IPS-NIHi7 (cell line): ENCODE measurements around the gene TYROBP.
"Not testable (repeated sequence)": the region's sequence is repeated elsewhere in the genome, so short reads cannot be mapped to it uniquely, and the experiment has no call there.

ENCODE experiments used
- DNase-seq: peaks from one replicate; pipeline ENCODE4 v3.0.0; 2012; ENCODE audit warnings: mixed read lengths; ENCODE audit errors: extremely low spot score

Gene TYROBP

DNA sequence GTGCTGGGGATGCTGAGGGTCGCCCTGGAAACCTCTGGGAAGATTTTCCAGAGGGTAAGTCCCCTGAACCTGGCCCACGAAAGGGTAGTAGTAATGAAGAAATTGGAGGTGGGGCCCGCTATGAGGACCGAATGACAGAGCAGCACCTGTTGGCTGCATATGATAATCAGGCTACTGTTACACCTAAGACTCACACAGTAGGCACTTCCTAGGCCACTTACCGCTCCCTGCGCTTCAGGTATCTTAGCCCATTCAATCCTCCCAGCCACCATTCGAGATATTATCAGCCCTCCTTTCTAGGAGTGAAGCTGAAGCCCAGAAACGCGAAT, 23.7 kb upstream of the TYROBP start:
- DNase-seq = no peak

DNA sequence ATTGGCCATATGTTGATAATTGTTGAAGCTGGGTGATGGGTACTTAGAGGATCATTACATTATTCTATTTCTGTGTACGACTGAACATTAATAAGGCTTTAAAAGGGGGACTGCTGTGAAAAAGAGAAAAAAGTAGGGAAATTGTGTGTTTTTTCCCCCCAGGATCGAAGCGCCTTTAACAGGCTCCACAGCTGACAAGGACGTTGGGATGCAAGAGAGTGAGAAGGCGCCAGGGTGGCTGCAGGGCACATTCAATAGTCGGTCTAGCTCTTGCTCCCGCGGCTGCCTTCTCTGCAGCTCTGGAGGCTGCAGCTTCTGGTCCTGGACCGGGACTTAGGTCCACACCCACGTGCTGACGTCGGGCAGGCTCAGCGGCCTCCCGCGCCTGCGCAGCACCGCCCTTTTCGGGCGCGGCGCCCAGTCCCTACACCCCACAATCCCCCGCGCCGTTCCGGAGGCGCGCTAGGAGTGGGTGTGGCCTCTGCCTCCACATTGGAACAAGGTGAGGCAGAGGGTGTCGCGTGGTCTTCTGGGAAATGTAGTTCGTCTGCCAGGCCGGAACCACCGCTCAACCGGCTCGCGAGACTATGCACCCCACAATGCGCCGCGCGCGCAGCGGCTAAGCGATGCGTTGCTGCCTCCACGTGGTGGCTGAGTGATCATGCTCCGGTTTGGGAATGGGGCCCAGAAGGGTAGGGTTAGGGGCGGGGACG, 23.2 kb upstream of the TYROBP start:
- peak; percentile 99 for DNase-seq

DNA sequence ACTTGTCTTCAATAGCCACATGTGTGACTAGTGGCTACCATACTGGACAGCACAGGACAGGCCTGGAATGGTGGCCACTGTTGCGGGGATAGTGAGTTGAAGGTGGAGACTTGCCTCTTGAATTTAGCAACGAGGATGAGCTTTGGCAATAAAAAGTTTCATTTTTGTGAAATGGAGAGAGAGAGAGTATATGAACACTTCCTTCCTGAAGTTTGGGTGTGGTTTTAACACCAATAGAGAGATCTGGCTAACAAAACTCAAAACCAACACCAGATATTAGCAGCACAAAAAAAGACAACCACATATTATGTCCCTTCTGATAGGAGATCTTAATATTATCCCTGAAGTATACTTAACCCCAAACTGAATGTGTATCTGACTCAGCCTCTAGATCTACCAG, 21.8 kb upstream of the TYROBP start:
- no peak for DNase-seq

DNA sequence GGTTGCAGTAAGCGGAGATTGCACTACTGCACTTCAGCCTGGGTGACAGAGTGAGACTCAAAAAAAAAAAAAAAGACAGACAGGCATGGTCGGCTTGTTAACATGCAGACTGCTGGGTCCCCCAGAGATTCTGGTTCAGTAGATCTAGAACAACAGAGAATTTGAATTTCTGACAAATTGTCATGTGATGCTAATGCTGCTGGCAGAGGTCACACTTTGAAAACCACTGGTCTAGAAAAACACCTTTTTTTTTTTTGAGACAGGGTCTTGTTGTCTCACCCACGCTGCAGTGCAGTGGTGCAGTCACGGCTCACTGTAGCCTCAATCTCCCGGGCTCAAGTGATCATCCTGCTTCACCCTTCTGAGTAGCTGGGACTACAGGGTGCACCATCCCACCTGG, 20.4 kb upstream of the TYROBP start:
- DNase-seq = no peak

DNA sequence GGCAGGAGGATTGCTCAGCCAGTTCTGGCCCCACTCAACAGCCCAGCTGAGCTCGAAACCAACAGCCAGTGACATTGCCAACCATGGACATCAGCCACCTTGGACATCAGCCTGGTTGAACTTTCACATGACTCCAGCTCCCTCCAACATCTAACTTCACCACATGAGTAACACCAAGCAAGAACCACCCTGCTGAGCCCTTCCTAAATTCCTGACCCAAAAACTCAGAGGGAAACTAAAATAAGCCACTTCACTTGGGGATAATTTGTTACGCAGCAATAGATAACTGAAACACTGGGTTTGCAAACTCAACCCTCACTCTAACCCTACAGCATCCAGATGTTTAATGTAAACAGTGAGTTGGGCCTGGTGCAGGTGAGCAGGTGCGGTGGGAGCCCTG, 17.4 kb upstream of the TYROBP start:
- no peak for DNase-seq

DNA sequence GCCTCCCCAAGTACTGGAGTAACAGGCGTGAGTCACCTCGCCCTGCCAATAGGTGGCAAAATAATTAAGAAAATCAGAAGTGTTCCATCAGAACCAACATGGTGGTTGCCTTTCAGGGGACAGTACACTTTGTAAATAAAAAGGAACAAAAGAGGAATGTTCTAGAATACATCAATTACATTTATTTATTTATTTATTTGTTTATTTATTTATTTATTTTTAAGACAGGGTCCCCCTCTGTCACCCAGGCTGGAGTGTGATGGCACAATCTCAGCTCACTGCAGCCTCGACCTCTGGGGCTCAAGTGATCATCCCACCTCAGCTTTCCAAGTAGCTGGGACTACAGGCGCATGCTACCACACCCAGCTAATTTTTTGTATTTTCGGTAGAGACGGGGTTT, 12.9 kb upstream of the TYROBP start:
- no peak for DNase-seq

DNA sequence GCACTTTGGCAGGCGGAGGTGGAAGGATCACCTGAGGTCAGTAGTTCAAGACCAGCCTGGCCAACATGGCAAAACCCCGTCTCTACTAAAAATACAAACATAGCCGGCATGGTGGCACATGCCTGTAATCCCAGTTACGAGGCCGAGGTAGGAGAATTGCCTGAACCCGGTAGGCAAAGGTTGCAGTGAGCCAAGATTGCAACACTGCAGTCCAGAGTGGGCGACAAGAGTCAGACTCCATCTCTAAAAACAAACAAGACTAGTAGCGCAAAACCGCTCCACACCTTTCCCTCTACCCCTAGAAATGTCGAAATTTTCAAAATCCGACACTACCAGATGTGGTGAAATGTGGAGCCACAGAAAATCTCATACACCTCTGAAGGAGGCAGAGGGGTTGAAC, 11.2 kb upstream of the TYROBP start:
- no peak for DNase-seq

DNA sequence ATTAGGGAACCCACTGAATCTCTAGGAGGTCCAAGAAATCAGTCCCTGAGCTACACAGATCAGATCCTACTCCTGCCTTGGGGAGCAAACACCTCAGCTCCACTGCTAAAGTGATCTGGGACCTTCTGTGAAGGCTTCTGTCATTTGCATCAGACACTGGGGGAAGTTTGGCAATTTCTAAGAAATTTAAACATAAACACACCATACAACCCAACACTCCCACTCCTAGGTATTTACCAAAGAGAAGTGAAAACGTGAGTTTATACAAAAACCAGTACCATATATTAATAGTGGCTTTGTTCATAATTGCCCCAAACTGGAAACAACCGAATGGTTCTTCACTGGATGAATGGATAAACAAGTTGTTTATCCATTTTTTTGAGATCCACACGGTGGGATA, 7.3 kb upstream of the TYROBP start:
- DNase-seq = no peak

DNA sequence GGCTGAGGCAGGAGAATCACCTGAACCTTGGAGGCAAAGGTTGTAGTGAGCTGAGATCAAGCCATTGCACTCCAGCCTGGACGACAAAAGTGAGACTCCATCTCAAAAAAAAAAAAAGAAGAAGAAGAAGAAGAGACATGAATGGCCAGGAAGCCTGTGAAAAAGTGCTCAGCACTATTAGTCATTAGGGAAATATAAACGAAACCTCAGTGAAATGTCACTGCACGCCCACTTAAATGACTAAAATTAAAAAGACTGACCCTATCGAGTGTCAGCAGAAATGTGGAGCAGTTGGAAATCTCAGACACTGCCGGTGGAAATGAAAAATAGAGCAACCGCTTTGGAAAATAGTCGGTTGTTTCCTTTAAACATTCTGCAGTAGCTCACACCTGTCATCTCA, 5.5 kb upstream of the TYROBP start:
- DNase-seq = no peak

DNA sequence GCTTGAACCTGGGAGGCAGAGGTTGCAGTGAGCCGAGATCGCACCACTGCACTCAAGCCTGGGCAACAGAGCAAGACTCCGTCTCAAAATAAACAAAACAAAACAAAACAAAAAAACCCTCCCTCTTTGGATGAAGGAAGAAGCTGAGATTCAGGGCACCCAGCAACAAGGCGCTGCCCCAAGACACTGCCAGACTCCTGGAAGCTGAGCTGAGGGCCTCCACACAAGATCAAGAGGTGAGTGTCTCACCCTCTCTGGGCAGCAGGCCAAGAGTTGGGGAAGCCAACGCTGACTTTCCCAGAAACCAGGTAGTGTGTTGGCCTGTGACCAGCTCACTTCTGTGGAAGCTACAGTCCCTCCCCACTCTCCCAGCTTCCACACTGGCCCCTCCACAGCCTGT, 3.7 kb upstream of the TYROBP start:
- no peak for DNase-seq

DNA sequence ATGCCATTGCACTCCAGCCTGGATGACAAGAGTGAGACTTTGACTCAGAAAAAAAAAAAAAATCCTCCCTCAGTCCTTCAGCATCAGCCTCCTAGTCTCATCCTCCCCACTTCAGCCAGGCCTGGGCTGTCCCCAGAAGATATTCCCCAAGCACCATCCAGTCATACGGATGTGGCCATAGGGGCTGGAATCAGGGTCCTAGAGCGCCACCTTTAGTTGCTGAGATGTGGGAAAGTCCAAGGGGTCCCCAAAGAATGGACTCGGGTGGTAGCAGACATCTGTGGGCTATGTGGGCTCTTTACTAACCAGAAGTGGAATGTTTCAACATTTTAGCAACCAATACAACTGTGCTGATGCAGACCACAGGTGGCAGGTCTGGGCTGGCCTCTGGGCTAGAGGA, 3.1 kb upstream of the TYROBP start:
- DNase-seq = peak; percentile 54

DNA sequence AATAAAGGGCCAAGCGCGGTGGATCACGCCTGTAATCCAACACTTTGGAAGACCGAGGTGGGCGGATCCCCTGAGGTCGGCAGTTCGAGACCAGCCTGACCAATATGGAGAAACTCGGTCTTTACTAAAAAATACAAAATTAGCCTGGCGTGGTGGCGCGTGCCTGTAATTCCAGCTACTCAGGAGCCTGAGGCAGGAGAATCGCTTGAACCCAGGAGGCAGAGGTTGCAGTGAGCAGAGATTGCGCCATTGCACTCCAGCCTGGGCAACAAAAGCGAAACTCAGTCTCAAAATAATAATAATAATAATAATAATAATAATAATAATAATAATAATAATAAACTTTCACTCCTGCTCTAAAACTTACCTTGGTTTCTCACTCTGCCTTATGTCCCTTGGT, 2.3 kb upstream of the TYROBP start:
- not testable (repeated sequence) for DNase-seq

DNA sequence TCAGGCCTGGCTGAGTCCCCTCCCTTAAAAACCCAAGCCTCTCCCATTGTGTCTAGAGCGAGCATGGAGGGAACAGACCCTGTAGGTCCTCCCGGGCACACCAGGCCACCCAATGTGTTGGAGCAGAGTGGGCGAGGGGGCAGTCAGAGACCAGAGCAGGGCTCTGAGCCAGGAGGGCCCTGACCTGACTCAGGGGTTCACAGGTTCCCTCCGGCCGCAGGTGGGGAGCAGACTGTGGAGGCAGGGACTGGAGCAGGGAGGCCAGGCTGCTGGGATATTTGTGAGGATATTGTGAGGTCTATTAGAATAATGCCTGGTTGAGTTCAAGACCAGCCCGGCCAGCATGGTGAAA, 1.6 kb upstream of the TYROBP start:
- no peak for DNase-seq

DNA sequence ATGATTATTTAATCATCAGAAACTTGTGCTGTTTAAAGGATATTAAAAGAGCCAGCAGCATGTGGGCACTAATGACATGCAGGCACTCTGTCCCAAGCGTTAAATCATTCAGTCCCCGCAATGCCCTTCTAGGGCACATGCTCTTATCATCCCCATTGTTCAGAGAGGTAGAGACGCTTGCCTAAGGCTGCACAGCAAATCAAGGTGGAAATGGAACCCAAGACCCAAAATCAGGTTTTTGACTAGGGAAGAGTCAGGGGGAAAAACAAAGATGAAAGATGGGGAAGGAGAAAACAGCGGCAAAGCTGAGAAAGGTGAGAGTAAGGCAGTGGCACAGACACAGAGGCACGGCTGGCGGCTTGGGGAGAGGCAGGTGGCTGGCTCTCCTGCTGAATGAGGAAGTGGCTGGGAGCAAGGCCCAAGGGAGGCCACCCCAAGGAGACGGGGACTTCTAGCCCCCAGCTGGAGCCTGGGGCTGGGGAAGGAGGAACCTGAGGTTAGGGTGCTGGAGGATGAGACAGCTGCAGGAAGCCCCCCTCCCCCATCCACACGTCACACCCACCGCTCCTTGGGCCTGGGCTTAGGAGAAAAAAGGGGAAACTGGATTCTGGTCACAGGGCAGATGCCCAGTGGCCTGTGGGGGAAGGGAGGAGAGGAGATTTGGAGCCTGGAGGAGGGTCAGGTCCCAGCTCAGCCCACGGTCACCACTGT, 1.0 kb upstream of the TYROBP start:
- DNase-seq = no peak

DNA sequence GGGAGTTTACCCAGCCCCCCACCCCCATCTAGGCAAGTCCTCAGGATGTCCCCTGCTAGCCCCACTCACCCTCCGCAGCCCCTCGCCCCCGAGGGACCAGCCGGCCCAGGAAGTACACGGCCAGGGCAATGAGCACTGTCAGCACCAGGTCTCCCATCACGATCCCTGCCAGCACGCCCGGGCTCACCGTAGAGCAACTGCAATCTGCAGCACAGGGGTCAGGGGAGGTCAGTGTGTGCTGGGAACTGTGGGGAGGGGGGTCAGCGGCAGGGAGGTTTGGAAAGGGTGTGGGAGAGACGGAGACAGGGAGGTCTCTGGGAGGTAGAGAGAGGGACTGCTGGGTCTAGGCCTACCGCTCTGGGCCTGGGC, 734 bp downstream of the TYROBP start:
- DNase-seq = no peak

DNA sequence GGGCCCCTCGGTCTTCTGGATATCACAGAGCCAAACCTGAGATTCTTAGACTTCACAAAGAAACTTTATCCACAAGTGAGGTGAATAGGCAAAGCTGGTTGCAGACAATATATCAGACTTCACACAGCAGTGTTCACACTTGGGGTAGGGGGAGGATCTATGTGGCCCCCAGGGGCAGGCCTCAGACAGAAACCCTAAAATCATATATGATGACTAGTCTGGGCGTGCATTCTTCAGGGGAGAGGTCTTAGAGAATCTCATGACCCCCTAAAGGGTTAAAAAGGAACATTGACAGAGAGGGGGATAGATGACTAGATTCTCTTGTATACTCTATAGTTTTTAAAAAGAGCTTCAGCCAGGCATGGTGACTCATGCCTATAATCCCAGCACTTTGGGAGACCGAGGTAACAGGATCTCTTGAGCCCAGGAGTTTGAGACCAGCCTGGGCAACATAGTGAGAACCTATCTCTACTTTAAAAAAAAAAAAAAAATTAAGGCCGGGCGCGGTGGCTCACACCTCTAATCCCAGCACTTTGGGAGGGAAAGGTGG, 2.8 kb downstream of the TYROBP start:
- no peak for DNase-seq

DNA sequence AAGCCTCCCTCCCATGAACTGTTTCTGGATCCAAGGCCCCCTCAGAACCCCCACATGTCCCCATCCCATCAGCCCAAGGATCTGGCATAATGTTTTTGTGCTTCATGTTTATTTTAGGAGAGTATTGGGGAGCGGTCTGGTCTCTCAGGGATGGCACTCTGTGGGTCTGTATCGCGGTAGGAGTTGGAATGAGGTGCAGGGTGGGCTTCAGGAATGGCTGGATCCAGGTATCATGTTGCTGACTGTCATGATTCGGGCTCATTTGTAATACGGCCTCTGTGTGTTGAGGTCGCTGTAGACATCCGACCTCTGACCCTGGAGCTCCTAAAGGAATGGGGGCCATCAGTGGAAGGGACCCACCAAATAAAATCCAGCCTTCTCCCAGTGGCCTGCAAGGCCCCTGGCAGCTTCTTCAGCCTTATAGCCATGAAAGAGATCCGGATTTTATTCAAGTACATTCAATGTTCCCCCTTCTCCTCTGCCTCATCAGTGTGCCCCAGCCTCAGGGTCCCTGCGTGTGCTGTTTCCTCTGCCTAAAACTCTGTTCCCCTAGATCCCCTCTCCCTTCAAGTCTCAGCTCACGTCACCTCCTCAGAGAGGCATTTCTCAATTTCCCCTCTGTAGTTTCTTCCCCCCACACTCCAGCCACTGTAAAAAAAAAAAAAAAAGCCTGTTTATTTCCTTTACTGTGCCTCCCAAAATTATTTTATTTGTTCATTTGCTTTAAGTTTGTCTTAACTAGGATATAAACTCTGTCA, 3.6 kb downstream of the TYROBP start:
- no peak for DNase-seq

DNA sequence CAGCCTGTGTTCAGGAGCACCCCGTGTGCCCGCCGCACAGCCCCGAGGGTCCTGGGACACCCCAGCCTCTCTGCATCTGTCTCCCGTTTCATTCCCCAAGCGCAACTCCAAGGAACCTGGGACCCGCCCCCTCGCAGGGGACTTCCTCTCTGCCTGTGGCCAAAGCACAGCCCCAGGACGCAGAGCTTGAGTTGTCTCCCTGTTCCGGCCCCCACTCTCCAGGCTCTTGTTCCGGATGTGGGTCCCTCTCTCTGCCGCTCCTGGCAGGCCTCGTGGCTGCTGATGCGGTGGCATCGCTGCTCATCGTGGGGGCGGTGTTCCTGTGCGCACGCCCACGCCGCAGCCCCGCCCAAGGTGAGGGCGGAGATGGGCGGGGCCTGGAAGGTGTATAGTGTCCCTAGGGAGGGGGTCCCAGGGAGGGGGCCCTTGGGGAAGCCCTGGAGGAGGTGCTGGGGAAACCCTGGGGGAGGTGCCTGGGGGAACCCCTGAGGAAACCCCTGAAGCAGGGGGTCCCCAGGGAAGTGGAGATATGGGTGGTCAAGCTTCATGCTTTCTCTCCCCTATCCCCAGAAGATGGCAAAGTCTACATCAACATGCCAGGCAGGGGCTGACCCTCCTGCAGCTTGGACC, 4.4 kb downstream of the TYROBP start:
- DNase-seq = peak; percentile 80

DNA sequence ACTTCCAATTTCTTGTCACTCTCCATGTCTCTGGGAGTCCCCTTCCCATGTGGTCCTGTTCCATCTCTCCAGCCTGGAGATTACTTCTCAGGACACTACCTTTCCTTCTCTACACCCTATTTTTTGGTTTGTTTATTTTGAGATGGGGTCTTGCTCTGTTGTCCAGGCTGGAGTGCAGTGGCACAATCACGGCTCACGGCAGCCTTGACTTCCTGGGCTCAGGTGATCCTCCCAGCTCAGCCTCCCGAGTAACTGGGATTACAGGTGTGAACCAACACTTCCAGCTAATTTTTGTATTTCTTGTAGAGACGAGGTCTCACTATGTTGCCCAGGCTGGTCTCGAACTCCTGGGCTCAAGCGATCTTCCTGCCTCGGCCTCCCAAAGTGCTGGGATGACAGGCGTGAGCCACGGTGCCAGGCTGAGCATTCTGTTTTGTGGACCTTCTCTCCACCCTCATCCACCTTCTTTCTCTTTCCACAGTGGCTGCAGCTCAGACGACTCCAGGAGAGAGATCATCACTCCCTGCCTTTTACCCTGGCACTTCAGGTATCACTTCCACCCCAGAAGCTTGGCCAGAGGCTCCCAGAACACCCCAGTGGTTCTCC, 5.1 kb downstream of the TYROBP start:
- no peak for DNase-seq

DNA sequence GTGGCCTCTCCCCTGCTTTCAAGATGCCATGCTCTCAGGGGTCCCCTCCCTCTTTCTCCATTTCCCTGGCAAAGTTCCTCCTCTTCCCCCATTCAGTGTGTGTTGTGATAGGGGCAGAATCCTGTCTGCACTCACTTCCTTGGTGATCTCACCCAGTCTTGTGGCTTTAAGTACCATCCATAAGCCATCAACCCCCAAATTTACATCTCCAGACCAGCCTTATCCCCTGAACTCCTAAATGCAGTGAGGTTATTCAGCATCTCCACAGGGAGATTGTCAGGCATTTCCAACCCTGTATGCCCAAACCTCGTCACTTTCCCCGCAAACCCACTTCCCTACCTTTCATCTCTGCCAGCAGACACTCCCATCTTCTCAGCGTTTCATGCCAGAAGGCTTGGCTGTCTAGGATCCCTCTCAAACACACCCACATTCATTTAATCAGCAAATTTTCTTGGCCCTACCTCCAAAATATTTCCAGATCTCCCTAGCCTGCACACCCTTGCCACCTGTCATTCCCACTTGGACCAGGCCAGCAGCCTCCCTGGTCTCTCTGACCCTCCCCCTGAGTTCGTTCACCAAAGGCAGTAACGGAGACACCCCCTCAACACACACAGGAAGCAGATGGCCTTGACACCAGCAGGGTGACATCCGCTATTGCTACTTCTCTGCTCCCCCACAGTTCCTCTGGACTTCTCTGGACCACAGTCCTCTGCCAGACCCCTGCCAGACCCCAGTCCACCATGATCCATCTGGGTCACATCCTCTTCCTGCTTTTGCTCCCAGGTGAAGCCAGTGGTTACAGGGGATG, 6.0 kb downstream of the TYROBP start, which contains the start of gene HCST:
Gene HCST, plus strand, starts transcription at position 676 of the 808 bp plus-strand sequence. Its CDS starts 65 bp downstream, at position 741.
- DNase-seq = no peak

DNA sequence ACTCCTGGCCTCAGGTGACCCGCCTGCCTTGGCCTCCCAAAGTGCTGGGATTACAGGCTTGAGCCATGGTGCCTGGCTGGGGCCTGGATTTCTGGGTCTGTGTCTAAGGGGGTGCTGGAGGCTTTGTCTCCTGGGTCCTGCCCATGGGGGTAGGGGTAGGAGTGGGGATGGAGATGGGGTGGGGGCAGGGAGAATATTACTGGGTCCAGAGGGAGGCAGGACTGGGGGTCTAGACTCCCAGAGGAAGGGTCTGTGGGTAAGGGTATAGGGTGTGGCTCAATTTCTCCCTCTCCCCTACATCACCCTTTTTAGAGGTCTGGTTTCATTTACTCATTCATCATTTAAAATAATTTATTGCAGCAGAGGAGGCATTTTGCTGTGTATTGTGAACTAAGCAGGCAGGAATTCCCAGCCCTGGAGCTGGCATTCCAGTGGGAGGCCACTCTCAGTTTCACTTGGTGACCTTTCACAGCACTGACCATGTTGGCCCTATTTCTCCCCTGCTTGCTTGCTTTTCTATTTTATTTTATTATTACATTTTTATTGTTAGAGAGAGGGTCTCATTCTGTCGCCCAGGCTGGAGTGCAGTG, 6.9 kb downstream of the TYROBP start:
- DNase-seq = no peak
